IMR-90 (cell line): ENCODE measurements around the gene GRB10. TPM values are rescaled to one million over a fixed set of nuclear protein-coding genes. Genes with fewer than 3 reads are reported as not detected.

Experiments
- ATAC-seq: fragments of 200-7000 bp; cut with Tn5 transposase; 2 replicates; pipeline ENCODE4 v1.9.1; 2020; ENCODE audit warnings: low read depth, mild to moderate bottlenecking, moderate library complexity
- BruUV-seq: library from RNA; stranded (reverse); fragments of 400-500 nt; replicated peaks from 2 replicates; lab custom pipeline; 2021; lab: Mats Ljungman, UMichigan
- CTCF ChIA-PET: fragments of 300-600 bp; formaldehyde crosslinking; extraction: SDS; loops from one replicate; lab custom pipeline; 2021; ENCODE audit warnings: antibody characterized with exemption; lab: Yijun Ruan, JAX
- POLR2A ChIA-PET: fragments of 300-600 bp; sonication (Branson Sonifier 250); formaldehyde crosslinking; loops from one replicate; lab custom pipeline; 2022; ENCODE audit warnings: antibody characterized with exemption; ENCODE audit not compliant: unreplicated experiment; lab: Charles Lee
- DNase-seq: peaks from one replicate; pipeline ENCODE4 v3.0.0; 2013
- H2AFZ ChIP-seq: replicated peaks from 2 replicates; pipeline ENCODE3; 2013; ENCODE audit warnings: low read length, mild to moderate bottlenecking; ENCODE audit not compliant: poor library complexity
- H2AK5ac ChIP-seq: 2 replicates; pipeline ENCODE4 v1.6.1; 2013; ENCODE audit warnings: low read depth, low read length, inconsistent platforms
- H2AK9ac ChIP-seq: replicated peaks from 2 replicates; pipeline ENCODE3; 2013; ENCODE audit warnings: mild to moderate bottlenecking, low read depth, low read length, moderate library complexity; ENCODE audit not compliant: poor library complexity
- H2BK120ac ChIP-seq: 2 replicates; pipeline ENCODE4 v1.6.1; 2013; ENCODE audit warnings: low read depth, low read length, inconsistent platforms
- H2BK15ac ChIP-seq: 3 replicates; pipeline ENCODE4 v1.6.1; 2013; ENCODE audit warnings: low read depth, low read length, inconsistent platforms
- H2BK20ac ChIP-seq: 2 replicates; pipeline ENCODE4 v1.6.1; 2013; ENCODE audit warnings: low read depth, mild to moderate bottlenecking, inconsistent platforms, low read length, moderate library complexity
- H2BK5ac ChIP-seq: 2 replicates; pipeline ENCODE4 v1.6.1; 2013; ENCODE audit warnings: mild to moderate bottlenecking, low read depth, low read length, inconsistent platforms; ENCODE audit not compliant: poor library complexity, severe bottlenecking
- H3K14ac ChIP-seq: replicated peaks from 2 replicates; pipeline ENCODE4 v1.6.1; 2013; ENCODE audit warnings: low read depth, low read length, inconsistent platforms
- H3K18ac ChIP-seq: 2 replicates; pipeline ENCODE4 v1.6.1; 2013; ENCODE audit warnings: low read depth, low read length, control low read depth
- H3K23ac ChIP-seq: 2 replicates; pipeline ENCODE4 v1.6.1; 2013; ENCODE audit warnings: low read depth, low read length, inconsistent platforms
- H3K27ac ChIP-seq: 2 replicates; pipeline ENCODE4 v1.5.1; 2013; ENCODE audit warnings: mild to moderate bottlenecking, control low read depth, low read length; ENCODE audit not compliant: insufficient read depth
- H3K27me3 ChIP-seq: 2 replicates; pipeline ENCODE4 v1.6.1; 2013; ENCODE audit warnings: low read length; ENCODE audit not compliant: control insufficient read depth, insufficient read depth
- H3K36me3 ChIP-seq: 2 replicates; pipeline ENCODE4 v1.6.1; 2013; ENCODE audit warnings: low read length, mixed read lengths; ENCODE audit not compliant: control insufficient read depth, insufficient read depth
- H3K4ac ChIP-seq: 2 replicates; pipeline ENCODE4 v1.6.1; 2013; ENCODE audit warnings: low read depth, low read length, inconsistent platforms
- H3K4me1 ChIP-seq: 2 replicates; pipeline ENCODE4 v1.6.1; 2013; ENCODE audit warnings: low read length, mixed read lengths; ENCODE audit not compliant: control insufficient read depth, insufficient read depth
- H3K4me2 ChIP-seq: 2 replicates; pipeline ENCODE4 v1.6.1; 2013; ENCODE audit warnings: low read depth, mild to moderate bottlenecking, control low read depth, low read length, moderate library complexity
- H3K4me3 ChIP-seq: 2 replicates; pipeline ENCODE4 v1.5.1; 2013; ENCODE audit warnings: low read depth, mild to moderate bottlenecking, control low read depth, low read length, moderate library complexity; ENCODE audit not compliant: insufficient read depth
- H3K56ac ChIP-seq: 2 replicates; pipeline ENCODE4 v1.6.1; 2013; ENCODE audit warnings: low read length, inconsistent platforms; ENCODE audit not compliant: insufficient read depth; ENCODE audit errors: extremely low read depth
- H3K79me1 ChIP-seq, 2 experiments: 2 replicates each; pipeline ENCODE4 v1.6.1; 2013; ENCODE audit warnings: low read length in 2 of 2, inconsistent platforms in 1 of 2, low read depth in 1 of 2
- H3K9ac ChIP-seq: 2 replicates; pipeline ENCODE4 v1.6.1; 2013; ENCODE audit warnings: low read depth, low read length, control low read depth
- H3K9me1 ChIP-seq: 2 replicates; pipeline ENCODE4 v1.6.1; 2013; ENCODE audit warnings: low read length, inconsistent platforms; ENCODE audit not compliant: insufficient read depth
- H3K9me3 ChIP-seq: 2 replicates; pipeline ENCODE4 v1.6.1; 2013; ENCODE audit warnings: low read length; ENCODE audit not compliant: control insufficient read depth, insufficient read depth
- H4K20me1 ChIP-seq: 2 replicates; pipeline ENCODE4 v1.6.1; 2013; ENCODE audit warnings: low read length, inconsistent platforms; ENCODE audit not compliant: insufficient read depth
- H4K5ac ChIP-seq: 2 replicates; pipeline ENCODE4 v1.6.1; 2013; ENCODE audit warnings: mild to moderate bottlenecking, low read depth, low read length, control low read depth
- H4K8ac ChIP-seq, 2 experiments: 2 replicates each; pipeline ENCODE4 v1.6.1; 2013; ENCODE audit warnings: low read depth in 2 of 2, low read length in 2 of 2, control low read depth in 1 of 2, inconsistent platforms in 1 of 2
- H4K91ac ChIP-seq: 2 replicates; pipeline ENCODE4 v1.6.1; 2013; ENCODE audit warnings: low read depth, low read length, inconsistent platforms; ENCODE audit not compliant: insufficient read depth
- BHLHE40 ChIP-seq: fragments of 150-350 bp; IDR thresholded peaks from 2 replicates; pipeline ENCODE4 v1.6.1; 2016; ENCODE audit warnings: mild to moderate bottlenecking, low read depth, low read length
- CEBPB ChIP-seq: IDR thresholded peaks from 2 replicates; pipeline ENCODE4 v1.6.1; 2012; ENCODE audit warnings: low read depth, low read length, improper control_type of control experiment
- CHD1 ChIP-seq: IDR thresholded peaks from 2 replicates; pipeline ENCODE4 v1.6.1; 2012; ENCODE audit warnings: low read depth, low read length, improper control_type of control experiment
- CTCF ChIP-seq: conservative IDR thresholded peaks from 2 replicates; pipeline ENCODE4 v1.5.1; 2012; ENCODE audit warnings: mild to moderate bottlenecking, low read depth, low read length, improper control_type of control experiment
- MXI1 ChIP-seq: IDR thresholded peaks from 2 replicates; pipeline ENCODE4 v1.6.1; 2012; ENCODE audit warnings: low read depth, mild to moderate bottlenecking, low read length, moderate library complexity, borderline replicate concordance
- NFE2L2 ChIP-seq: fragments of 150-350 bp; IDR thresholded peaks from 2 replicates; pipeline ENCODE4 v1.6.1; 2016; ENCODE audit warnings: low read depth, mild to moderate bottlenecking, low read length
- POLR2A ChIP-seq: IDR thresholded peaks from 2 replicates; pipeline ENCODE4 v1.6.1; 2012; ENCODE audit warnings: mild to moderate bottlenecking, low read depth, low read length
- RAD21 ChIP-seq: IDR thresholded peaks from 2 replicates; pipeline ENCODE4 v1.6.1; 2012; ENCODE audit warnings: low read length, improper control_type of control experiment
- SMC3 ChIP-seq: fragments of 150-350 bp; IDR thresholded peaks from 2 replicates; pipeline ENCODE4 v1.6.1; 2016; ENCODE audit warnings: low read depth, mild to moderate bottlenecking, antibody characterized with exemption, low read length, moderate library complexity
- WGBS, 2 experiments: methylation state at CpG; one replicate each; pipeline versions ENCODE4 v1.1.5 to v1.1.7; 2013; ENCODE audit warnings: missing lambda C conversion rate in 2 of 2; ENCODE audit not compliant: insufficient read length in 1 of 2; ENCODE audit errors: extremely low coverage in 2 of 2; 5-methylcytosine and 5-hydroxymethylcytosine counted together
- dilution Hi-C: fragments of 300-500 bp; cut with HindIII; formaldehyde crosslinking; loops from one replicate; pipeline ENCODE4 v1.14.3; 2018; ENCODE audit warnings: low sequenced_read_pairs; ENCODE audit not compliant: unreplicated experiment
- in situ Hi-C: fragments of 300-500 bp; cut with MboI; formaldehyde crosslinking; loops from 3 replicates; pipeline ENCODE4 v1.14.3; 2019; ENCODE audit warnings: low sequenced_read_pairs, inconsistent platforms, mixed read lengths
- intact Hi-C: fragments of 100-400 bp; cut with micrococcal nuclease; formaldehyde crosslinking; loops from 2 replicates; pipeline ENCODE4 v1.10.0; 2022
- polyA plus RNA-seq, 3 experiments: library from polyadenylated mRNA; depleted of rRNA; stranded (reverse); fragments of >200 nt; gene quantifications; 2 replicates each; pipeline ENCODE4 v1.2.3, GENCODE V29; 2012; ENCODE audit warnings: low replicate concordance in 1 of 3
- total RNA-seq: library from RNA; depleted of rRNA; stranded (reverse); fragments of >200 nt; gene quantifications from 2 replicates; pipeline ENCODE4 v1.2.3, GENCODE V29; 2012
- TF ChIP-seq, protein P1 (sequence below): fragments of 150-350 bp; IDR thresholded peaks from 2 replicates; pipeline ENCODE4 v1.6.1; 2017; ENCODE audit warnings: mild to moderate bottlenecking, antibody characterized with exemption, low read length, low read depth

GRB10 gene
- total and polyA plus RNA-seq, 2 of the 4 experiments (the other 2 are of a cell fraction), result 6.3 to 15.1 TPM

GRCh38 chr7:50710441-50711154 lies 72.1 kb downstream of the GRB10 start:
- Histone ChIP-seq H2BK20ac (no peak overlapping the region), H2BK5ac (no peak overlapping the region), H2BK15ac (no peak overlapping the region), H3K4me1 (peaks cover 4% of the 10 kb centered on the region; the same call in 1 of the 2 replicates), H3K9me1 (peaks cover 11% of the 10 kb centered on the region; the same call in 1 of the 2 replicates), H3K23ac (no peak overlapping the region), H3K14ac (no peak overlapping the region), H4K20me1 (peaks cover 49% of the 10 kb centered on the region), H3K27me3 (no peaks in the 10 kb centered on the region), H4K91ac (no peak overlapping the region), H3K56ac (no peak overlapping the region), H3K79me1 (peaks cover 23 to 72% of the 10 kb centered on the region in 2 experiments), H2AFZ (no peak overlapping the region), H3K4me3 (no peak overlapping the region), H3K9ac (no peak overlapping the region), H2BK120ac (no peak overlapping the region), H4K5ac (no peak overlapping the region), H4K8ac (no peak overlapping the region), H3K27ac (no peak overlapping the region), H3K4me2 (no peak overlapping the region), H3K9me3 (no peaks in the 10 kb centered on the region), H2AK9ac (no peak overlapping the region), H3K4ac (no peak overlapping the region), H3K36me3 (no peaks in the 10 kb centered on the region), H2AK5ac (no peak overlapping the region), H3K18ac (no peak overlapping the region)
- TF ChIP-seq RAD21, result no peak
- no peak for TF ChIP-seq BHLHE40
- TF ChIP-seq CEBPB, result no peak
- no peak for TF ChIP-seq CHD1
- no peak for TF ChIP-seq MXI1
- TF ChIP-seq SMC3, result no peak
- TF ChIP-seq CTCF, result no peak
- TF ChIP-seq POLR2A, result no peak
- TF ChIP-seq, protein P1, sequence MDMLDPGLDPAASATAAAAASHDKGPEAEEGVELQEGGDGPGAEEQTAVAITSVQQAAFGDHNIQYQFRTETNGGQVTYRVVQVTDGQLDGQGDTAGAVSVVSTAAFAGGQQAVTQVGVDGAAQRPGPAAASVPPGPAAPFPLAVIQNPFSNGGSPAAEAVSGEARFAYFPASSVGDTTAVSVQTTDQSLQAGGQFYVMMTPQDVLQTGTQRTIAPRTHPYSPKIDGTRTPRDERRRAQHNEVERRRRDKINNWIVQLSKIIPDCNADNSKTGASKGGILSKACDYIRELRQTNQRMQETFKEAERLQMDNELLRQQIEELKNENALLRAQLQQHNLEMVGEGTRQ, result no peak
- no peak for TF ChIP-seq NFE2L2
- ChIA-PET CTCF (interaction anchor here (0.7 kb wide), 1 partner anchor 230 kb away, joined by 5 read pairs; no protein-coding TSS in a partner anchor), POLR2A (no interaction called here)
- ATAC-seq, result no peak
- intact Hi-C loops (no loop called here), in situ Hi-C loops (no loop called here), dilution Hi-C loops (no loop called here)
- no peak for DNase-seq
- no TSS peak for BruUV-seq
- WGBS, 2 experiments, result 92% methylated on average over 5 of the region's 15 CpGs; no CpG with 5 or more reads in 1 of the 2 experiments
